HG03439 (cell line): ENCODE data around the gene EMILIN2.
A peak's percentile ranks its signal among the peaks of the same experiment; 100 is the strongest.
"Not testable (repeated sequence)": the region's sequence is repeated elsewhere in the genome, so short reads cannot be mapped to it uniquely, and the experiment has no call there.

Source experiments
- ATAC-seq: cut with Tn5 transposase; IDR thresholded peaks from one replicate; pipeline ENCODE4 v1.9.1; 2021; ENCODE audit warnings: mild to moderate bottlenecking, moderate library complexity; ENCODE audit not compliant: unreplicated experiment

The EMILIN2 gene

GRCh38 chr18:2843146-2843545 is 3.7 kb upstream of the EMILIN2 start:
- no peak for ATAC-seq

GRCh38 chr18:2845172-2845571 is 1.6 kb upstream of the EMILIN2 start:
- ATAC-seq: no peak

GRCh38 chr18:2847317-2848246 is 776 bp downstream of the EMILIN2 start:
- ATAC-seq: peak; percentile 47

GRCh38 chr18:2848247-2849246 is 1.7 kb downstream of the EMILIN2 start:
- ATAC-seq: no peak

- no peak for ATAC-seq
Measured at GRCh38 chr18:2850816-2851215, 4.0 kb downstream of the EMILIN2 start.

GRCh38 chr18:2851771-2852170 is 5.0 kb downstream of the EMILIN2 start:
- ATAC-seq: no peak

- not testable (repeated sequence) for ATAC-seq
Measured at GRCh38 chr18:2852460-2852859, 5.7 kb downstream of the EMILIN2 start.

- no peak for ATAC-seq
Measured at GRCh38 chr18:2853173-2853925, 6.5 kb downstream of the EMILIN2 start.

- no peak for ATAC-seq
Measured at GRCh38 chr18:2853926-2854664, 7.3 kb downstream of the EMILIN2 start.

GRCh38 chr18:2854875-2855274 is 8.1 kb downstream of the EMILIN2 start:
- ATAC-seq: no peak

GRCh38 chr18:2855560-2856350 is 8.9 kb downstream of the EMILIN2 start:
- ATAC-seq: no peak

- no peak for ATAC-seq
Measured at GRCh38 chr18:2856547-2857170, 9.9 kb downstream of the EMILIN2 start.

- ATAC-seq: no peak
Measured at GRCh38 chr18:2857491-2858131, 10.8 kb downstream of the EMILIN2 start.

- ATAC-seq: not testable (repeated sequence)
Measured at GRCh38 chr18:2860397-2860796, 13.6 kb downstream of the EMILIN2 start.

GRCh38 chr18:2863997-2864396 is 17.2 kb downstream of the EMILIN2 start:
- not testable (repeated sequence) for ATAC-seq

GRCh38 chr18:2866465-2866864 is 19.7 kb downstream of the EMILIN2 start:
- not testable (repeated sequence) for ATAC-seq

GRCh38 chr18:2869207-2869606 is 22.4 kb downstream of the EMILIN2 start:
- no peak for ATAC-seq

- ATAC-seq: no peak
Measured at GRCh38 chr18:2871111-2871720, 24.4 kb downstream of the EMILIN2 start.
